Neural progenitor cell (in vitro differentiated cells): ENCODE data around the gene FAM3B.

Experiments
- EZH2 ChIP-seq: fragments of 200-600 bp; sonication (generic); IDR thresholded peaks from 2 replicates; pipeline ENCODE4 v1.6.1; 2017; ENCODE audit warnings: antibody characterized with exemption, mild to moderate bottlenecking, moderate library complexity
- EZH2phosphoT487 ChIP-seq: fragments of 200-600 bp; sonication (generic); IDR thresholded peaks from 2 replicates; pipeline ENCODE4 v1.6.1; 2017; ENCODE audit warnings: antibody characterized with exemption

- TF ChIP-seq EZH2phosphoT487 (no peak), EZH2 (no peak)
Measured at GRCh38 chr21:41396558-41397075, 80.0 kb downstream of the FAM3B start.
